GM19467 (cell line): ENCODE data around the gene LGALS7.

Experiments used
- ATAC-seq: cut with Tn5 transposase; IDR thresholded peaks from one replicate; pipeline ENCODE4 v1.9.1; 2021; ENCODE audit warnings: mild to moderate bottlenecking, moderate library complexity; ENCODE audit not compliant: unreplicated experiment

The LGALS7 gene

DNA sequence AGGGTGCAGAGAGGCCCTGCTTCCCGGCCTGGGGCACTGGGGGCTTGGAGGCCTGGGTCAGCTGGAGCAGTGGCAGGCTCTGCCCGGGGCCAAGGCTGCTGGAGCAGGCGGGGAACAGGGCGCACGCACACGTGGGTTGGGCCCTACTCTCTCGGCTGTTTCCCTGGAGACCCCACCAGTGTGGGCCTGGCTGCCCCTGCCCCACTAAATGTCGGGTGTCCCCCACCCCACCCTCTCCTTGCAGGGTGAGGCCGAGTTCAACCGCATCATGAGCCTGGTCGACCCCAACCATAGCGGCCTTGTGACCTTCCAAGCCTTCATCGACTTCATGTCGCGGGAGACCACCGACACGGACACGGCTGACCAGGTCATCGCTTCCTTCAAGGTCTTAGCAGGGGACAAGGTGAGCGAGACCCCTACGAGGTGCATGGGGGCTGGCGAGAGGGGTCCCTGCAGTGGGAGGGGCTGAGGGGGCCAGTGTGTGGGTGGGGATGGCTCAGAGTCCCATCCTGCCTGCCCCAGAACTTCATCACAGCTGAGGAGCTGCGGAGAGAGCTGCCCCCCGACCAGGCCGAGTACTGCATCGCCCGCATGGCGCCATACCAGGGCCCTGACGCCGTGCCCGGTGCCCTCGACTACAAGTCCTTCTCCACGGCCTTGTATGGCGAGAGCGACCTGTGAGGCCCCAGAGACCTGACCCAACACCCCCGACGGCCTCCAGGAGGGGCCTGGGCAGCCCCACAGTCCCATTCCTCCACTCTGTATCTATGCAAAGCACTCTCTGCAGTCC is 44.4 kb downstream of the LGALS7 start:
- ATAC-seq = no peak

GRCh38 chr19:38727868-38728660 is 45.3 kb downstream of the LGALS7 start:
- no peak for ATAC-seq

DNA sequence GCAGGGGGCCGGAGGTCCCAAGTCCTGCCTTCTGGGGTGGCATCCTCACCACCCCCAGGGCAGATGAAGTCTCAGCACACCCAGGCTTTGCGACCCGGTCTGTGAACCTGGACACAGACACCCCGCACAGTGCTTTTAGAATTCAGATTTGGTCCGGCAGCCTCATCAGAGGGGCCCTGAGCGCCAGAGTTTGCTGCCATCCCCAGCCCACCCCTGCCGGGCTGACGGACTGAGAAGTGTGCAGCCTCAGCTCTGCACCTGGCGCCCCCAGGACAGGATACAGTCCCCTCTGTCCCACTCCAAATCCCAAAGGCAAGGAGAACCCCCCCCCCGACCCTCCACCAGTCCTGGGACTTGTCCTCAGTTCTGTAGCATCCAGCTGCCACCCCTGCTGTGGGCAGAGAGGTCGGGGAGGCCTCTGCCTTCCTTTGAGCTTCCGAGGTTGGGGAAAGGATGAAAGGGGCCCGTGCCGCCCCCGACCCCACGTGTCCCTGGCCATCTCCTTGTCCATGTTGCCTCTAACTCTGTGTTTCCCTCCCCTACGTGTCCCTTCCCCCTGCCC is 45.9 kb downstream of the LGALS7 start:
- ATAC-seq = no peak

GRCh38 chr19:38726761-38727301 is 46.5 kb downstream of the LGALS7 start:
- ATAC-seq = no peak

DNA sequence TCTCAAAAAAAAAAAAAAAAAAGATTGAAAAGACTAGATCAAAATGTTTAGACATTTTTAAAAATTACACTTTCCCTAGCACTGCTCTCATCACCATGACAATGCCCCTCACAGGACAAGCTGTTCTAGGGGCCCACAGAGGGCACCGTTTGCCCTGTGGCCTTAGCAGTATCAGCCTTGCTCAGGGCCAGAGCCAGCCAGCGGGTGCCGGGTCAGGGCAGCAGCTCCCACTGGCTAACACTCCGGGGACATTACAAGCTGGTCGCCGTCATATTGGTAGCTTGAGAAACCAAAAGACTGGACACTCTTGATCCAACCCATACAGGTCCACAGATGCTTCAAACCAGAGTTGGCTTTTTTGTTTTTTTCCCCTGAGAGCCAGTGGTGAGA is 47.0 kb downstream of the LGALS7 start:
- no peak for ATAC-seq

DNA sequence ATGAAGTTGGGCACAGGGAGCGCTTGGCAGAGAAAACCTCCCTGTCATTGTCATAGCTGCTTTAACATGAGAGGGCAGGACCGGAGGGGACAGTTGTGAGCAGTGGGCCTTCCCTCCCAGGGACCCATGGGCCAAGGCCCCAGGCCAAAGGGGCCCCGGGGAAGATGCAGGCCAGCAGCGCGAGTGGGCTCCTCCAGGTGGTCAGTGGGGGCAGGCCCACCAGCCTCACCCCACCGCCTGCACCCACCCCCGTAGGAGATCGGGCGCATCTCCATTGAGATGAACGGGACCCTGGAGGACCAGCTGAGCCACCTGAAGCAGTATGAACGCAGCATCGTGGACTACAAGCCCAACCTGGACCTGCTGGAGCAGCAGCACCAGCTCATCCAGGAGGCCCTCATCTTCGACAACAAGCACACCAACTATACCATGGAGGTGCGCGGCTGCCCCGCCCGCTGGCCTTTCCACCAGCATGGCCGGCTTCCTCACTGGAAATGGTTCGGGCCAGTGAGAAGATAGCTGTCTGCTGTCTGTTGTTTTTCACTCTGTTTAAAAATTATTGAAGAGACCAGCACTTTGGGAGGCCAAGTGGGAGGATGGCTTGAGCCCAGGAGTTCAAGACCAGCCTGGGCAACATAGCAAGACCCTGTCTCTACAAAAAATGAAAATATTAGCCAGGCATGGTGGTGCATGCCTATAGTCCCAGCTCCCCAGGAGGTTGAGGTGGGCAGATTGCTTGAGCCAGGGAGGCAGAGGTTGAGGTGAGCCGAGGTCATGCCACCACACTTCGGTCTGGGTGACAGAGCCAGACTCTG is 47.6 kb downstream of the LGALS7 start:
- no peak for ATAC-seq

- ATAC-seq = no peak
These were observed 49.1 kb downstream of the LGALS7 start for GRCh38 chr19:38723990-38724854.

GRCh38 chr19:38723606-38723965 is 49.7 kb downstream of the LGALS7 start:
- no peak for ATAC-seq

GRCh38 chr19:38722947-38723605 is 50.2 kb downstream of the LGALS7 start:
- ATAC-seq = no peak

DNA sequence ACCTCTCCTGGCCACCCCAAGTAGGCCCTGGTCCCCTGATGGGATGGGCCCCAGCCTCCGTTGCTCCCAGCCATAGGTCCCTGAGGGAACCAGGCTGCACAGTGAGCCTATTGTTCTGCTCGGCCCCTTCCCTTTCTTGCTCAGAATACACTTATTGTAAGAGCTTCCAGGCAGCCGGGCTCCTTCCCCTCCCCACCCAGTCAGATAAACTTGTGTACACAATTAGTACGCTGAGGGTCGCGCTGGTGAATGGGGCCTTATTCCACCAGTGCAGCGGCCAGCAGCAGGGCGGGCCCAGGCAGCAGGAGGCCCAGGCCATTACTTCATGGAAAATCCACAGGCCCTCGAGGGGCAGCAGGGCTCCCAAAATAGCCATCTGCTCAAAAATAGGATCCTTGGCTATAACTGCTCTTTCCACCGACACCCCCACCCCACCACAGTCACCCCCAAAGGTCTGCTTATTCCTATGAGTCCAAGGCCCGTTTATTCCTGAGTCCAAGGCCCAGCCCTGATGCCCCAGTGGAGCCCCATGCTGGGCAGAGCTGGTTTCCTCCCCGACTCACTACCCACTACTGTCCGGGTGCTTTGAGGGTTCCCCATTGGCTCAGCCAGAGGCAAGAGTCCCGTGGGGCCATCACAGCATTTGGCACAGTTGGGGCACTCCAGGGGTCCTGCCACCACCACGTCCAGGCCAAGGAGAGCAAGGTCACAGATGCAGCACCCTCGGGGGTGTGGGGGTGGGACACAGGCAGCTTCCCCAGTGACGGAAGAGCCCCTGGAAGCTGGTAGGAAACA is 51.1 kb downstream of the LGALS7 start:
- ATAC-seq = no peak

DNA sequence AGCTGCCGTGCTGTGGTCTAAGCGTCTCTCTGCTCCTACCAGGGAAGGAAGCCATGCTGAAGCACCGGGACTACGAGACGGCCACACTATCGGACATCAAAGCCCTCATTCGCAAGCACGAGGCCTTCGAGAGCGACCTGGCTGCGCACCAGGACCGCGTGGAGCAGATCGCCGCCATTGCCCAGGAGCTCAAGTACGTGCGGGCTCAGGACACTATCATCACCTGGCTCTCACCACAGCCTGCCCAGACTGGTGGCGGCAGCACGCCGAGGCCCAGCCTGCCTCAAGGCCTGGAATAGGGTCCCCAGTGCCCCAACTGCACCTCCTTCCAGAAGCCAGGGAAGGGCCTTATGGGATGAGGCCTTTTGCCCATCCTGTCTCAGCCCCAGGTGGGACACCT is 51.8 kb downstream of the LGALS7 start:
- ATAC-seq = no peak
